H1 (cell line): ENCODE data around the gene SCAMP5. TPM values are rescaled to one million over a fixed set of nuclear protein-coding genes. Genes with fewer than 3 reads are reported as not detected.

ENCODE experiments used
- CTCF ChIA-PET: fragments of 300-600 bp; sonication (Branson Sonifier 250); formaldehyde crosslinking; loops from one replicate; lab custom pipeline; 2021; ENCODE audit not compliant: partially characterized antibody; lab: Charles Lee
- POLR2A ChIA-PET: fragments of 300-600 bp; sonication (Branson Sonifier 250); formaldehyde crosslinking; loops from one replicate; lab custom pipeline; 2021; ENCODE audit warnings: inconsistent platforms; ENCODE audit not compliant: partially characterized antibody; lab: Charles Lee
- DNase-seq, 2 experiments: peaks; one replicate each; pipeline versions ENCODE4 v3.0.0 to v3.0.0-alpha.2; 2010 to 2022; ENCODE audit warnings: low spot score in 2 of 2, low read depth in 1 of 2, mixed read lengths in 1 of 2
- FAIRE-seq: peaks from 2 replicates; lab custom pipeline; 2011; peaks lifted over from hg19 to GRCh38; lab: Jason Lieb, UNC
- H2AFZ ChIP-seq: 2 replicates; pipeline ENCODE4 v1.8.1; 2012; ENCODE audit warnings: low read length, inconsistent platforms
- H2AK5ac ChIP-seq: 2 replicates; pipeline ENCODE4 v1.6.1; 2013; ENCODE audit warnings: low read depth, low read length
- H2BK120ac ChIP-seq: replicated peaks from 2 replicates; pipeline ENCODE3; 2013; ENCODE audit warnings: low read depth, low read length, inconsistent platforms
- H2BK12ac ChIP-seq: 2 replicates; pipeline ENCODE4 v1.6.1; 2013; ENCODE audit warnings: low read depth, low read length
- H2BK15ac ChIP-seq: 2 replicates; pipeline ENCODE4 v1.6.1; 2013; ENCODE audit warnings: low read length
- H2BK20ac ChIP-seq: 2 replicates; pipeline ENCODE4 v1.6.1; 2013; ENCODE audit warnings: low read length
- H2BK5ac ChIP-seq: 2 replicates; pipeline ENCODE4 v1.6.1; 2013; ENCODE audit warnings: low read depth, low read length
- H3K14ac ChIP-seq: 2 replicates; pipeline ENCODE4 v1.6.1; 2013; ENCODE audit warnings: inconsistent platforms; ENCODE audit not compliant: insufficient read length
- H3K18ac ChIP-seq: 2 replicates; pipeline ENCODE4 v1.6.1; 2013; ENCODE audit warnings: low read length; ENCODE audit errors: extremely low read depth
- H3K23ac ChIP-seq: 2 replicates; pipeline ENCODE4 v1.6.1; 2013; ENCODE audit warnings: inconsistent platforms; ENCODE audit not compliant: insufficient read length
- H3K23me2 ChIP-seq: 2 replicates; pipeline ENCODE4 v1.6.1; 2013; ENCODE audit warnings: low read depth, low read length
- H3K27ac ChIP-seq: 2 replicates; pipeline ENCODE4 v1.6.1; 2011; ENCODE audit warnings: low read depth, low read length, inconsistent platforms
- H3K27me3 ChIP-seq, 4 experiments: replicated peaks in 1 of 4; 1 replicate in 1 of 4; 2 replicates in 3 of 4; pipeline versions ENCODE4 v1.6.1 to v1.8.1; 2011 to 2013; ENCODE audit warnings: low read length in 3 of 4, mild to moderate bottlenecking in 3 of 4, inconsistent platforms in 2 of 4, mixed read lengths in 2 of 4, moderate library complexity in 1 of 4; ENCODE audit not compliant: control insufficient read depth in 3 of 4, insufficient read depth in 3 of 4; ENCODE audit errors: extremely low read depth in 1 of 4
- H3K36me3 ChIP-seq, 4 experiments: 2 replicates each; pipeline versions ENCODE4 v1.6.1 to v1.8.1; 2011 to 2013; ENCODE audit warnings: mild to moderate bottlenecking in 4 of 4, low read length in 3 of 4, moderate library complexity in 2 of 4, control low read depth in 1 of 4, inconsistent platforms in 1 of 4; ENCODE audit not compliant: insufficient read depth in 4 of 4, control insufficient read depth in 2 of 4
- H3K4ac ChIP-seq: replicated peaks from 2 replicates; pipeline ENCODE3; 2013; ENCODE audit warnings: low read length, low read depth, mixed read lengths, inconsistent platforms; ENCODE audit not compliant: insufficient read length
- H3K4me1 ChIP-seq, 4 experiments: replicated peaks in 1 of 4; 1 replicate in 1 of 4; 2 replicates in 3 of 4; pipeline versions ENCODE4 v1.6.1 to v1.8.1; 2011 to 2013; ENCODE audit warnings: low read length in 3 of 4, inconsistent platforms in 2 of 4, mixed read lengths in 1 of 4; ENCODE audit not compliant: insufficient read depth in 4 of 4, control insufficient read depth in 3 of 4
- H3K4me2 ChIP-seq, 2 experiments: 2 replicates each; pipeline versions ENCODE4 v1.6.1 to v1.8.1; 2011 to 2013; ENCODE audit warnings: low read depth in 2 of 2, low read length in 2 of 2, control low read depth in 1 of 2, inconsistent platforms in 1 of 2, mild to moderate bottlenecking in 1 of 2; ENCODE audit not compliant: insufficient read depth in 1 of 2
- H3K4me3 ChIP-seq, 4 experiments: fragments of 200-600, 300-600 bp in 1 of 4; sonication (generic), shearing (Covaris generic), sonication (Bioruptor Twin) in 1 of 4; 2 replicates each; pipeline versions ENCODE4 v1.5.1 to v1.8.1; 2011 to 2016; ENCODE audit warnings: low read length in 4 of 4, low read depth in 3 of 4, control low read depth in 2 of 4, inconsistent platforms in 2 of 4, mild to moderate bottlenecking in 2 of 4, mixed read lengths in 1 of 4, moderate library complexity in 1 of 4; ENCODE audit not compliant: insufficient read depth in 2 of 4; ENCODE audit errors: extremely low read depth in 1 of 4
- H3K56ac ChIP-seq: replicated peaks from 2 replicates; pipeline ENCODE3; 2013; ENCODE audit warnings: low read depth, mild to moderate bottlenecking, mixed read lengths, low read length, inconsistent platforms; ENCODE audit not compliant: insufficient read length
- H3K79me1 ChIP-seq: 2 replicates; pipeline ENCODE4 v1.6.1; 2013; ENCODE audit warnings: low read depth, low read length, control low read depth
- H3K79me2 ChIP-seq, 2 experiments: 2 replicates each; pipeline versions ENCODE4 v1.6.1 to v1.8.1; 2012 to 2013; ENCODE audit warnings: low read length in 2 of 2, mild to moderate bottlenecking in 2 of 2, inconsistent platforms in 1 of 2; ENCODE audit not compliant: insufficient read depth in 2 of 2, control insufficient read depth in 1 of 2
- H3K9ac ChIP-seq, 4 experiments: replicated peaks in 1 of 4; 1 replicate in 1 of 4; 2 replicates in 3 of 4; pipeline versions ENCODE4 v1.6.1 to v1.8.1; 2011 to 2013; ENCODE audit warnings: low read depth in 3 of 4, low read length in 3 of 4, control low read depth in 2 of 4, mild to moderate bottlenecking in 2 of 4, moderate library complexity in 2 of 4, inconsistent platforms in 1 of 4; ENCODE audit errors: extremely low read depth in 1 of 4
- H3K9me3 ChIP-seq, 2 experiments: 2 replicates each; pipeline versions ENCODE4 v1.6.1 to v1.8.1; 2012 to 2013; ENCODE audit warnings: mild to moderate bottlenecking in 2 of 2, moderate library complexity in 2 of 2, control low read depth in 1 of 2, inconsistent platforms in 1 of 2, low read depth in 1 of 2, low read length in 1 of 2, mixed read lengths in 1 of 2; ENCODE audit not compliant: insufficient read depth in 2 of 2
- H4K20me1 ChIP-seq, 2 experiments: replicated peaks in 1 of 2; 2 replicates each; pipeline versions ENCODE3 to v1.8.1; 2011 to 2013; ENCODE audit warnings: inconsistent platforms in 2 of 2, low read length in 2 of 2, mild to moderate bottlenecking in 1 of 2; ENCODE audit not compliant: insufficient read depth in 2 of 2, control insufficient read depth in 1 of 2
- H4K5ac ChIP-seq: 2 replicates; pipeline ENCODE4 v1.6.1; 2013; ENCODE audit warnings: low read length, low read depth, mixed read lengths, inconsistent platforms; ENCODE audit not compliant: insufficient read length
- H4K8ac ChIP-seq: 2 replicates; pipeline ENCODE4 v1.8.0; 2013; ENCODE audit warnings: mild to moderate bottlenecking, moderate library complexity, low read length, inconsistent platforms; ENCODE audit not compliant: insufficient read depth; ENCODE audit errors: extremely low read depth
- H4K91ac ChIP-seq: replicated peaks from 2 replicates; pipeline ENCODE3; 2013; ENCODE audit warnings: low read length, mixed read lengths, inconsistent platforms; ENCODE audit not compliant: insufficient read length
- SIRT6 ChIP-seq: IDR thresholded peaks from one replicate; pipeline ENCODE4 v1.7.1; 2012; ENCODE audit warnings: low read length, inconsistent platforms
- WGBS, 2 experiments: shearing (Covaris generic) in 1 of 2; methylation state at CpG; one replicate each; pipeline versions ENCODE4 v1.1.6 to v1.1.7; 2013 to 2015; ENCODE audit warnings: low lambda C conversion rate in 2 of 2, mixed read lengths in 2 of 2, inconsistent platforms in 1 of 2, low coverage in 1 of 2, missing lambda C conversion rate in 1 of 2; ENCODE audit not compliant: insufficient replicate concordance in 2 of 2, insufficient coverage in 1 of 2, insufficient read length in 1 of 2; ENCODE audit errors: extremely low coverage in 1 of 2, missing lambda C conversion rate in 1 of 2; 5-methylcytosine and 5-hydroxymethylcytosine counted together
- polyA plus RNA-seq, 7 experiments: library from polyadenylated mRNA; depleted of rRNA in 3 of 7; stranded (reverse) in 5 of 7; unstranded in 2 of 7; fragments of >200 nt in 5 of 7; fragments of 200-250 nt in 2 of 7; gene quantifications; 1 replicate in 5 of 7; 2 replicates in 1 of 7; 4 replicates in 1 of 7; pipeline versions ENCODE4 v1.2.1 to v1.2.3, GENCODE V29; 2011 to 2013; ENCODE audit warnings: missing spikeins in 2 of 7, mixed read lengths in 2 of 7
- total RNA-seq: library from RNA; stranded (reverse); fragmentation: NEBNext Ultra II Directional; extraction: Animal tissue kit (Norgen Biotek cat#: 25700); gene quantifications from 2 replicates; pipeline ENCODE4 v1.2.1, GENCODE V29; 2021

SCAMP5 gene
- total and polyA plus RNA-seq, 2 of the 8 experiments (the other 6 are each of a cell fraction or from before 2014, with no cell fraction given): 55.4 to 94.7 TPM

- H3K4me2 ChIP-seq: no peak overlapping the region
- H3K4me1 ChIP-seq: peaks cover 0 to 5% (median 3%) of the 10 kb centered on the region in 4 experiments; a peak in 6 of 7 replicates
- WGBS, 2 experiments: 88% methylated on average over 6 of the region's 6 CpGs; no CpG with 5 or more reads in 1 of the 2 experiments
- no peak overlapping the region for H4K8ac ChIP-seq
- H2BK120ac ChIP-seq: no peak overlapping the region
- no peak overlapping the region for H3K56ac ChIP-seq
- POLR2A ChIA-PET: interaction anchor here (0.6 to 1.2 kb wide), 2 partner anchors 10 to 18 kb away, joined by 3 to 4 read pairs; no protein-coding TSS in a partner anchor
- peaks cover 0 to under 1% (median 0%) of the 10 kb centered on the region in 4 experiments; a peak in 3 of 7 replicates for H3K27me3 ChIP-seq
- FAIRE-seq (no peak), DNase-seq (no peak)
- peaks cover 0 to 4% of the 10 kb centered on the region in 2 experiments for H4K20me1 ChIP-seq
- peaks cover 0 to 9% of the 10 kb centered on the region in 2 experiments; a peak in 1 of 4 replicates for H3K79me2 ChIP-seq
- H3K9me3 ChIP-seq: no peaks in the 10 kb centered on the region
- no peak overlapping the region for H2AK5ac ChIP-seq
- CTCF ChIA-PET: interaction anchor here (0.7 to 1.3 kb wide), 3 partner anchors 33 to 273 kb away, joined by 3 to 4 read pairs (median 4); no protein-coding TSS in a partner anchor
- H3K27ac ChIP-seq: no peak overlapping the region
- H4K5ac ChIP-seq: no peak overlapping the region
- H2BK20ac ChIP-seq: no peak overlapping the region
- H3K79me1 ChIP-seq: no peaks in the 10 kb centered on the region; the same call in 1 of the 2 replicates
- H3K9ac ChIP-seq: no peak overlapping the region
- H3K4me3 ChIP-seq: no peak overlapping the region
- no peak overlapping the region for H3K4ac ChIP-seq
- no peak for TF ChIP-seq SIRT6
- no peak overlapping the region for H2BK15ac ChIP-seq
- H3K36me3 ChIP-seq: no peaks in the 10 kb centered on the region
- no peak overlapping the region for H3K14ac ChIP-seq
- no peak overlapping the region for H2BK12ac ChIP-seq
- no peak overlapping the region for H3K23ac ChIP-seq
- no peak overlapping the region for H2AFZ ChIP-seq
- H3K18ac ChIP-seq: no peak overlapping the region
- no peak overlapping the region for H2BK5ac ChIP-seq
- H3K23me2 ChIP-seq: peaks cover under 1% of the 10 kb centered on the region; the same call in 1 of the 2 replicates
- no peak overlapping the region for H4K91ac ChIP-seq
Observed at GRCh38 chr15:75001310-75001709, 5.9 kb downstream of the SCAMP5 start.
